Liver (tissue), 9 donors: Measurements from ENCODE around the gene CHST13. TPM values are rescaled to one million over a fixed set of nuclear protein-coding genes. Genes with fewer than 3 reads are reported as not detected.
A peak's percentile ranks its signal among the peaks of the same experiment; 100 is the strongest.

Source experiments
- DNase-seq: peaks from one replicate; pipeline ENCODE4 v3.0.0-alpha.2; 2017; ENCODE audit warnings: low spot score
- H3K27ac ChIP-seq, 2 donors: one replicate each; pipeline ENCODE4 v1.7.0; 2013; ENCODE audit warnings: inconsistent platforms in 2 of 2, low read length in 2 of 2, control low read depth in 1 of 2, low read depth in 1 of 2, mild to moderate bottlenecking in 1 of 2
- H3K27me3 ChIP-seq, 4 donors: one replicate each; pipeline versions ENCODE4 v1.6.1 to v1.7.0; 2013; ENCODE audit warnings: low read length in 3 of 4, inconsistent platforms in 1 of 4, mild to moderate bottlenecking in 1 of 4, moderate library complexity in 1 of 4; ENCODE audit not compliant: control insufficient read depth in 4 of 4, insufficient read depth in 4 of 4
- H3K36me3 ChIP-seq, 4 donors: one replicate each; pipeline versions ENCODE4 v1.6.1 to v1.7.0; 2013; ENCODE audit warnings: low read length in 3 of 4, mild to moderate bottlenecking in 3 of 4, low read depth in 1 of 4, moderate library complexity in 1 of 4; ENCODE audit not compliant: control insufficient read depth in 4 of 4, insufficient read depth in 3 of 4
- H3K4me1 ChIP-seq, 4 donors: one replicate each; pipeline versions ENCODE4 v1.6.1 to v1.7.0; 2013; ENCODE audit warnings: low read length in 3 of 4, mild to moderate bottlenecking in 3 of 4, moderate library complexity in 1 of 4; ENCODE audit not compliant: control insufficient read depth in 4 of 4, insufficient read depth in 4 of 4
- H3K4me3 ChIP-seq, 3 donors: one replicate each; pipeline versions ENCODE4 v1.6.1 to v1.7.0; 2013; ENCODE audit warnings: low read length in 3 of 3, control low read depth in 1 of 3, low read depth in 1 of 3, mild to moderate bottlenecking in 1 of 3
- H3K9ac ChIP-seq, 2 donors: one replicate each; pipeline ENCODE4 v1.7.0; 2013; ENCODE audit warnings: low read length in 2 of 2, mild to moderate bottlenecking in 2 of 2, moderate library complexity in 2 of 2, control low read depth in 1 of 2, low read depth in 1 of 2
- H3K9me3 ChIP-seq, 4 donors: one replicate each; pipeline versions ENCODE4 v1.6.1 to v1.7.0; 2013; ENCODE audit warnings: low read length in 3 of 4; ENCODE audit not compliant: control insufficient read depth in 4 of 4
- ATF3 ChIP-seq: IDR thresholded peaks from 2 replicates; pipeline ENCODE4 v1.6.1; 2016; ENCODE audit warnings: antibody characterized with exemption
- CTCF ChIP-seq: fragments of 150-350 bp; IDR thresholded peaks from 2 replicates; pipeline ENCODE4 v1.5.1; 2017; ENCODE audit warnings: improper control_type of control experiment, low read depth, low read length; ENCODE audit not compliant: missing input control
- EGR1 ChIP-seq, 2 donors: IDR thresholded peaks; 2 replicates each; pipeline ENCODE4 v1.6.1; 2016 to 2018; ENCODE audit warnings: antibody characterized with exemption in 2 of 2, low read depth in 2 of 2
- FOXA1 ChIP-seq: IDR thresholded peaks from 2 replicates; pipeline ENCODE4 v1.6.1; 2016; ENCODE audit warnings: antibody characterized with exemption
- FOXA2 ChIP-seq: IDR thresholded peaks from 2 replicates; pipeline ENCODE4 v1.6.1; 2016; ENCODE audit warnings: antibody characterized with exemption
- GABPA ChIP-seq, 2 donors: IDR thresholded peaks in 1 of 2; conservative IDR thresholded peaks in 1 of 2; 2 replicates each; pipeline ENCODE4 v1.6.1; 2016; ENCODE audit warnings: antibody characterized with exemption in 2 of 2, mild to moderate bottlenecking in 1 of 2, moderate library complexity in 1 of 2
- HNF4A ChIP-seq, 2 donors: conservative IDR thresholded peaks; 2 replicates each; pipeline ENCODE4 v1.6.1; 2016; ENCODE audit warnings: antibody characterized with exemption in 2 of 2, mild to moderate bottlenecking in 2 of 2
- HNF4G ChIP-seq: IDR thresholded peaks from 2 replicates; pipeline ENCODE4 v1.6.1; 2016; ENCODE audit warnings: antibody characterized with exemption
- JUND ChIP-seq, 2 donors: IDR thresholded peaks; 2 replicates each; pipeline ENCODE4 v1.6.1; 2016; ENCODE audit warnings: antibody characterized with exemption in 2 of 2
- MAX ChIP-seq: IDR thresholded peaks from 2 replicates; pipeline ENCODE4 v1.6.1; 2016; ENCODE audit warnings: antibody characterized with exemption
- NR2F2 ChIP-seq: IDR thresholded peaks from 2 replicates; pipeline ENCODE4 v1.6.1; 2016; ENCODE audit warnings: antibody characterized with exemption
- RAD21 ChIP-seq, 2 donors: IDR thresholded peaks; 2 replicates each; pipeline ENCODE4 v1.6.1; 2016; ENCODE audit warnings: antibody characterized with exemption in 2 of 2, mild to moderate bottlenecking in 2 of 2
- REST ChIP-seq: IDR thresholded peaks from 2 replicates; pipeline ENCODE4 v1.6.1; 2016; ENCODE audit warnings: antibody characterized with exemption, mild to moderate bottlenecking
- RXRA ChIP-seq, 2 donors: IDR thresholded peaks; 2 replicates each; pipeline ENCODE4 v1.6.1; 2017 to 2018; ENCODE audit warnings: antibody characterized with exemption in 2 of 2, mild to moderate bottlenecking in 1 of 2
- SP1 ChIP-seq: IDR thresholded peaks from 2 replicates; pipeline ENCODE4 v1.6.1; 2018; ENCODE audit warnings: antibody characterized with exemption, mild to moderate bottlenecking
- TAF1 ChIP-seq: conservative IDR thresholded peaks from 2 replicates; pipeline ENCODE4 v1.6.1; 2016; ENCODE audit warnings: antibody characterized with exemption, mild to moderate bottlenecking
- YY1 ChIP-seq: IDR thresholded peaks from 2 replicates; pipeline ENCODE4 v1.6.1; 2016; ENCODE audit warnings: antibody characterized with exemption, mild to moderate bottlenecking
- ZBTB33 ChIP-seq: IDR thresholded peaks from 2 replicates; pipeline ENCODE4 v1.6.1; 2016; ENCODE audit warnings: antibody characterized with exemption
- WGBS: extraction: QIAGEN DNeasy Blood & Tissue Kit; methylation state at CpG from one replicate; pipeline ENCODE4 v1.1.7; 2013; 5-methylcytosine and 5-hydroxymethylcytosine counted together
- polyA plus RNA-seq, 2 donors: library from polyadenylated mRNA; stranded (reverse) in 1 of 2; unstranded in 1 of 2; fragments of 200-250 nt in 1 of 2; fragments of >200 nt in 1 of 2; fragmentation: Nextera tagmentation in 1 of 2; extraction: Ambion mirVana in 1 of 2; gene quantifications; one replicate each; pipeline versions ENCODE4 v1.2.1 to v1.2.3, GENCODE V29; 2013 to 2015
- total RNA-seq, 2 donors: library from RNA; depleted of rRNA; stranded (reverse); fragments of >200 nt; gene quantifications; one replicate each; pipeline ENCODE4 v1.2.3, GENCODE V29; 2014
- donor health status: healthy.
- donor health status: healthy.
- donor health status: healthy.
- donor health status: healthy.
- donor health status: healthy.

The CHST13 gene
- total and polyA plus RNA-seq, 4 donors, result 19.7 to 39.1 (median 25.2) TPM

GRCh38 chr3:126550488-126551051, 26.6 kb downstream of the CHST13 start:
- TF ChIP-seq REST (no peak), TAF1 (no peak), GABPA (IDR thresholded peaks at IDR 0.05 in 1 of 2, conservative IDR thresholded peaks at IDR 0.05 in 1 of 2) (no peak), JUND (IDR thresholded peaks at IDR 0.05) (no peak), HNF4A (conservative IDR thresholded peaks at IDR 0.05) (no peak)
- no peaks in the 10 kb centered on the region for H3K36me3 ChIP-seq
- peak; percentile 30 for DNase-seq
- H3K9me3 ChIP-seq, result no peaks in the 10 kb centered on the region
- no peaks in the 10 kb centered on the region for H3K4me1 ChIP-seq
- no peak overlapping the region for H3K4me3 ChIP-seq
- no peak overlapping the region for H3K9ac ChIP-seq
- WGBS, result 96% methylated on average over 11 of the region's 11 CpGs
- H3K27me3 ChIP-seq, result no peaks in the 10 kb centered on the region
- no peak overlapping the region for H3K27ac ChIP-seq

- 84% methylated on average over 13 of the region's 13 CpGs for WGBS
- TF ChIP-seq RAD21 (IDR thresholded peaks at IDR 0.05), result no peak
- Histone ChIP-seq H3K4me3 (no peak overlapping the region), H3K27me3 (no peaks in the 10 kb centered on the region), H3K36me3 (no peaks in the 10 kb centered on the region), H3K27ac (no peak overlapping the region), H3K4me1 (no peaks in the 10 kb centered on the region), H3K9ac (no peak overlapping the region), H3K9me3 (no peaks in the 10 kb centered on the region)
- DNase-seq, result no peak
Measured at GRCh38 chr3:126551121-126551838, 27.3 kb downstream of the CHST13 start.

- Histone ChIP-seq H3K9me3 (no peaks in the 10 kb centered on the region), H3K36me3 (no peaks in the 10 kb centered on the region), H3K27me3 (no peaks in the 10 kb centered on the region), H3K4me1 (no peaks in the 10 kb centered on the region), H3K27ac (no peak overlapping the region), H3K4me3 (no peak overlapping the region), H3K9ac (no peak overlapping the region)
- TF ChIP-seq GABPA (IDR thresholded peaks at IDR 0.05 in 1 of 2, conservative IDR thresholded peaks at IDR 0.05 in 1 of 2) (no peak), FOXA1 (no peak), TAF1 (no peak), HNF4A (conservative IDR thresholded peaks at IDR 0.05) (no peak), RAD21 (IDR thresholded peaks at IDR 0.05) (no peak), RXRA (IDR thresholded peaks at IDR 0.05) (no peak), YY1 (no peak), HNF4G (no peak), ZBTB33 (no peak), CTCF (no peak), MAX (no peak), FOXA2 (no peak), NR2F2 (no peak), SP1 (no peak), EGR1 (IDR thresholded peaks at IDR 0.05; ENCODE audit: low read depth in 2 of 2) (no peak), ATF3 (no peak)
- 84% methylated on average over 17 of the region's 17 CpGs for WGBS
- no peak for DNase-seq
Measured at GRCh38 chr3:126551839-126552687, 28.1 kb downstream of the CHST13 start.
